Activated T-helper 17 cell treated with anti-CD3 and anti-CD28 coated beads, Interleukin-2, amount 50 U/mL, for 72 hours (primary cell): Measurements from ENCODE around the gene PCSK6. TPM values are rescaled to one million over a fixed set of nuclear protein-coding genes. Genes with fewer than 3 reads are reported as not detected.
A peak's percentile ranks its signal among the peaks of the same experiment; 100 is the strongest.
"Not testable (repeated sequence)": the region's sequence is repeated elsewhere in the genome, so short reads cannot be mapped to it uniquely, and the experiment has no call there.

Experiments used
- ATAC-seq: fragments of 150-1000 bp; cut with Tn5 transposase; replicated peaks from 2 replicates; pipeline ENCODE4 v1.10.0; 2021; ENCODE audit warnings: mild to moderate bottlenecking, moderate library complexity
- H3K27ac Mint-ChIP-seq: one replicate; pipeline ENCODE4 v1.8.0; 2022; ENCODE audit warnings: mixed read lengths
- H3K27me3 Mint-ChIP-seq: one replicate; pipeline ENCODE4 v1.8.0; 2022; ENCODE audit warnings: mixed read lengths
- H3K36me3 Mint-ChIP-seq: one replicate; pipeline ENCODE4 v1.8.0; 2022; ENCODE audit warnings: low read depth, mild to moderate bottlenecking, mixed read lengths
- H3K4me1 Mint-ChIP-seq: one replicate; pipeline ENCODE4 v1.8.0; 2022; ENCODE audit warnings: mixed read lengths
- H3K4me3 Mint-ChIP-seq: one replicate; pipeline ENCODE4 v1.8.0; 2022; ENCODE audit warnings: mild to moderate bottlenecking, mixed read lengths
- H3K9me3 Mint-ChIP-seq: one replicate; pipeline ENCODE4 v1.8.0; 2022; ENCODE audit warnings: mixed read lengths
- total RNA-seq, 2 donors: library from RNA; stranded (reverse); gene quantifications; one replicate each; pipeline ENCODE4 v1.2.3, GENCODE V29; 2022

PCSK6 gene
- total RNA-seq, 2 donors from 2014 or later = 0.56 to 1.3 TPM

DNA sequence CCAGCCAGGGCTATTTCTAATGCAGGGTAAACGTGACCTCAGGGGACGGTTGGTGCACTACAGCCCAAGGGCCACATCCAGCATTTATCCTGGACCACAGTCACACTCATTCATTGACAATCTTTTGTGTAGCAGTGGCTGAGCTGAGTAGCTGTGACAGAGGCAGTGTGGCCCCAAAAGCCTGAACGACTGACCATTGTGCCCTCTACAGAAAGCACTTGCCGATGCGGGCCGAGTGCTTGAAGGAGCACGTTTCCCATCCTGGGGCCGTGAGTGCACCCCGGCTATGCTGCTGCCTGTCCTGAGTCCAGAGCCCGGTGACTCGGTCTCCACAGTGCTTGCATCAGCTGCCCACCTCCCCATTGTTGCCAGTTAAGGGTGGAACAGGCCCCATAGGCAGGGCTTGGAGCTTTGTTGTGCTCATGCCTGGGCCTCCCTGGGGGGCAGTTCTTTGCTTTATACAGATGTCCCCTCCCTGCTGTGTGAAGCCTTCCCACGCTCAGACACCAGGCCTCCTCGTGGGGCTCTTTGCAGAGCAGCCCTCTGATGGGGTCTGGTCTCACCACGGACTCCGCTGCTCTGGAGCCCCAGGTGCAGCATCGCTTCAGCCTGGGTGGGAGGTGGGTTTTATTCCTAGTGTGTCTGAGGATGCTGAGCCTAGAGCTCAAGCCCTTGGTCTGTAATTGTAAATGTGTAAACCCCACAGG, 181.5 kb downstream of the PCSK6 start:
- Mint-ChIP-seq H3K36me3 (no peaks in the 10 kb centered on the region), H3K27me3 (no peaks in the 10 kb centered on the region), H3K27ac (no peak overlapping the region), H3K4me1 (no peaks in the 10 kb centered on the region), H3K4me3 (no peak overlapping the region), H3K9me3 (no peaks in the 10 kb centered on the region)
- ATAC-seq = no peak

DNA sequence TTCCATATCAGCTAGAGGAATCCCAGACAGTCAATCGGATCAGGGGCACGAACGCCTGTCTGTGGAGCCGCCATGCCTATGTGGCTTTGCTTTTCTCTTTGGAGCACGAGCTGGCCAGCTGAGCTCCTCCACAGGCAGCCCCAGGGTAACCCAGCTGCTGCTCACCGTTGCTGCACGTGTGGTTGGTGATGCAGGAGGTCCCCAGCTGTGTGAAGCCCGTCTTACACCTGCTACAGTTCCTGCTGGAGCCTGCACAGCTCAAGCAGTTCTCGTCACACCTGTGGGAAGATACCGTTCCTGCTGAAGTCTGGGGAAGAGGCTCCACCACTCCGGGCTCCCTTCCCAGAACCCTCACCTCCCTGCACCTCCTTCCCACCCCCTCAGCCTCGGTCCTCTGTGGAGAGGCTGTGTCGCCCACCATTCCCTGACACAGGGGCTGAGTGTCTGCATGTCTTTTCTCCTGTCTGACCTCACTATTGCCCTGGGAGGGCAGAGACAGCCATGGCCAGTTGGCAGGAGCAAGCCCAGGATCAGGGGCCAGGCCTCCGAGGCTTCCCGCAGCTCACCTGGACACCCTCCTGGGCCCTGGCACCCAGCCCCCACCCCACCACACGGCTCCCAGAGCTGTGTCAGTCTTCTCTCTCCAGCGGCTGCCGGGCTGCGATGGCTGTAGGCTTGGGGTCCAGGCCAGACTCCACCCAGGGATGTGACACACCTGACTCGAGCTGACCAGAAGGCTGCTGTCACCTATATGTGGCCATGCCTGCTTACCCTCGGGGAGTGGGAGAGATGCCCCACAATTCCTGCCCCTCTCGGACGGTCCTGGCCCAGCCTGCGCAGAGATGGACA, 182.2 kb downstream of the PCSK6 start:
- no peaks in the 10 kb centered on the region for H3K36me3 Mint-ChIP-seq
- no peaks in the 10 kb centered on the region for H3K9me3 Mint-ChIP-seq
- no peak for ATAC-seq
- H3K27me3 Mint-ChIP-seq = no peaks in the 10 kb centered on the region
- no peak overlapping the region for H3K27ac Mint-ChIP-seq
- no peak overlapping the region for H3K4me3 Mint-ChIP-seq
- no peaks in the 10 kb centered on the region for H3K4me1 Mint-ChIP-seq

DNA sequence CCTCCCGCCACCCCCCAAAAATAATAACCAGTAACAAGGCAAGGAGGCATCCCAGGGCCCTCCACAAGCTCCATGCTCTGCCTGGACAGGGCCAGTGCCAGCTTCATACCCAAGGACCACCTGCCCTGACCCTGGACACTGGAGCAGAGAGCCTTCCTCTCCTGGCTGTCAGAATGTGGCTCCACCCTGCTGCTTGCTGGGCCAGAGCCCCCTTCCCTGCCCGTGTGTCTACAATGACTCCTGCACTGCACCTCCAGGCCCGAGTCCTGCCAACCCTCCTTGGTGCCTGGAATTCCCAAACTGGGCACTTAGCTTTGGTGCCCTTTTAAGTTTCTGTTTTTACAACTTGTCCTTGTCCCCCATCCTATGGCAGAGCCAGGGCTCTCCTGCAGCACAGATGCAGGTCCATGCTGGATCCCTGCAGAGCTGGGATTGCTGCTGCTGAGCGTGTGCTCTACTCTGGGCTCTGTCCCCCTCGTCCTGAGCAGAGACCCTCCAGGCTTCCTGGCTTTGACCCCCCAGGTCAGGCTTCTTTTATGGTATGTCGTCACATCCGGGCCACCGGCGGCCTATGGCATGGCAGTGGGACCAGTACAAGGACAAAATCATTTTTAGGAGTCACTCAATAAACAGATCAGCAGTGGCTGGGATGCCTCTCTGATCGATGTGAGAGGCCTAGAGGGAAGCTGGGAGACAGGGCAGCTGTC, 183.0 kb downstream of the PCSK6 start:
- no peak overlapping the region for H3K27ac Mint-ChIP-seq
- H3K4me3 Mint-ChIP-seq = no peak overlapping the region
- no peaks in the 10 kb centered on the region for H3K4me1 Mint-ChIP-seq
- H3K36me3 Mint-ChIP-seq = no peaks in the 10 kb centered on the region
- no peak for ATAC-seq
- no peaks in the 10 kb centered on the region for H3K27me3 Mint-ChIP-seq
- no peaks in the 10 kb centered on the region for H3K9me3 Mint-ChIP-seq

DNA sequence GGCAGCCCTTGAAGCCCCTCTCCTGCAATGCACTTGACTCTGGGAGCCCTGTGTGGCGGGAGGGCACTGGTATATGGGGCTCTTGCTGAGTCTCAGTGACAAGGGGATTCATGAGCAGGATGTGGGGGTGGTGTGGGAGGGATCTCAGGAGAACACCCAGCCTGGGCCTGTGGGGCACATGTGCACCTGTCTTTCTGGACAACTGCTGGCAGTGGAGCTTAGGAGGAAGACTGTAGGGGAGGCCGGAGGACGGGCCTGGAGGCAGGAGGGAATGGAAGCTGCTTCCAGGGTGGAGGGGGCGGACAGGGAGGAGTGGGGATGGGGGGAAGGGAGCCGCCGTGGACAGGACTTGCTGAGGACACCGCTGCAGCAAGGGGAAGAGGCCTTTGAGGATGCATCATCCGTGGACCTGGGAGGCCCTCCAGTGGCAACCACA, 183.7 kb downstream of the PCSK6 start:
- Mint-ChIP-seq H3K9me3 (no peaks in the 10 kb centered on the region), H3K27ac (no peak overlapping the region), H3K4me3 (no peak overlapping the region), H3K27me3 (no peaks in the 10 kb centered on the region), H3K4me1 (no peaks in the 10 kb centered on the region), H3K36me3 (no peaks in the 10 kb centered on the region)
- no peak for ATAC-seq

DNA sequence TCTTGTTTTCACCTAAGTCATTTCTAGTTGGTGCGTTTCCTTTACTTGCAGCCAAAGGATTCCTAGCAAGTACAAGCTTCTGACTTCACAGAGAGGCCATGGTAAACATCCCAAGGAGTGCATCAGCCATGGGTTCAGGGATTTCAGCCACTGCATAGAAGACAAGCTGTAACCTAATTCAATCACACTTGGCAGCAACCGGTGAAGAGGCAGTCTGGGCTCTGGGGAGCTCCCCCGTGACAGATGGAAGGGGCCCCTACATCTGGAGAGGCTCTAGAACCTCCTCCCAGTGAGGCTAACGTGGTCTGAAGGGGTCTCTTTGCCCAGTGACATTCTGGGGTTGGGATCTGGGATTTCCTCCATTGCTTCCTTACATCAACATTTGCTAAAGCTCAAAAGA, 186.1 kb downstream of the PCSK6 start:
- Mint-ChIP-seq H3K36me3 (no peaks in the 10 kb centered on the region), H3K4me1 (no peaks in the 10 kb centered on the region), H3K9me3 (no peaks in the 10 kb centered on the region), H3K27me3 (no peaks in the 10 kb centered on the region), H3K4me3 (no peak overlapping the region), H3K27ac (peak overlapping the region; percentile 17)
- ATAC-seq = no peak

DNA sequence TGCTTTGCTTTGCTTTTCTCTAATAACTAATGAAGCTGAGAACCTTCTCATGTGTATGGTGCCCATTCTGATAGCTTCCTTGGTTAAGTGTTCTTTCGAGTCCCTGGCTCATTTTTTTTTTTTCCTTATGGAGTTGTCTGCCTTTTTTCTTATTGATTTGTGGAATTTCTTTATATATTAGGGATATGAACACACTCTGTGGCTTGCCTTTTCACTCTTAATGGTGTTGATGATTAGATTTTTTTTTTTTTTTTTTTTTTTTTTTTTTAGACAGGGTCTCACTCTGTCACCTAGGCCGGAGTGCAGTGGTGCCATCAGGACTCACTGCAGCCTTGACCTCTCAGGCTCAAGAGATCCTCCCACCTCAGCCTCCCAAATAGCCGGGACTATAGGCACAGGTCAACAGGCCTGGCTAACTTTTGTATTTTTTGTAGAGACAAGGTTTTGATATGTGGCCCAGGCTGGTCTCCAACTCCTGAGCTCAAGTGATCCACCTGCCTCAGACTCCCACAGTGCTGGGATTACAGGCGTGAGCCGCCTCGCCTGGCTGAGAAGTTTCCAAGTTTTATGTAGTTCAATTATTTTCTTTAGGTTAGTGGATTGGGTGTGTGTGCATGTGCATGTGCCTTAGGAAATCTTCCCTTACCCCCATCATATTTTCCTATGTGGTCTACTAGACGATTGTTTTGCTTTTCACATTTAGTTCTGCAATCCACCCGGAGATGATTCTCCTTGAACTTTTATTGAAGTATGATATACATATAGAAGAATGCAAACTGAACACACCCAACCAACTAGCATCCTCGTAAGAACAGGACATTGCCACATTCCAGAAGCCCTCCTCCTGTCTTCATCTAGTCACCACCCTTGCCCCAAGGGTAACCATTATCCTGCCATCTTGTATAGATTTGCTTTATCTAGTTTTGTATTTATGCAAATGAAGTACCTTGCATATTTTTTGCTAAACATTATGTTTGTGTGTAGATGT, 192.8 kb downstream of the PCSK6 start:
- Mint-ChIP-seq H3K4me1 (peaks cover 5% of the 10 kb centered on the region), H3K36me3 (peaks cover 37% of the 10 kb centered on the region), H3K27me3 (no peaks in the 10 kb centered on the region), H3K9me3 (no peaks in the 10 kb centered on the region), H3K27ac (peak overlapping the region; percentile 98), H3K4me3 (peak overlapping the region; percentile 91)
- ATAC-seq = no peak

DNA sequence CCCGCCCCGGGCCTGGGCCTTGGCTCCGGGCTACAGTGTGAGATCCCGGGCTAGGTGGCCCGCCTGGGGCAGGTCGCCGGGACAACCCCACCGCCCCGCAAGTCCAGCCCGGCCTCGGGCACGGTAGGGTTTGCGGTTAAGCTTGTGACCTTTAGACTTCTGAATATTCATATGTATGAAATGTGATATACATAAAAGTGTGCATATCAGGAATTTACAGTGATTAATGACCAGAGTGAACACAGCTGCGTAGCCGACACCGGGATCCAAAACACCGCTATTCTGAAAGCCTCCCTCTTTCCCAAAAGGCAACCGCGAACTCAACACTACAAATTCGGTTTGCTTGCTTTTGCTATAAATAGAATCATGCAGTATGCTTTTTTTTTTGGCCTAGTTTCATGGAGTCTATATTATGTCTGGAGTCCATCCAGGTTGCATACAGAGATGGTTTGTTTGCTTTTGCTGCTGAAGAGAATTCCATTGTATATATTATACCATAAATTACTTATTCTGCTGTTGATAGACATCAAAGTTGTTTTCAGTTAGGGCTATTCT, 193.8 kb downstream of the PCSK6 start:
- peaks cover 47% of the 10 kb centered on the region for H3K36me3 Mint-ChIP-seq
- ATAC-seq = no peak
- peaks cover 5% of the 10 kb centered on the region for H3K4me1 Mint-ChIP-seq
- peak overlapping the region; percentile 98 for H3K27ac Mint-ChIP-seq
- H3K27me3 Mint-ChIP-seq = no peaks in the 10 kb centered on the region
- peak overlapping the region; percentile 91 for H3K4me3 Mint-ChIP-seq
- no peaks in the 10 kb centered on the region for H3K9me3 Mint-ChIP-seq

DNA sequence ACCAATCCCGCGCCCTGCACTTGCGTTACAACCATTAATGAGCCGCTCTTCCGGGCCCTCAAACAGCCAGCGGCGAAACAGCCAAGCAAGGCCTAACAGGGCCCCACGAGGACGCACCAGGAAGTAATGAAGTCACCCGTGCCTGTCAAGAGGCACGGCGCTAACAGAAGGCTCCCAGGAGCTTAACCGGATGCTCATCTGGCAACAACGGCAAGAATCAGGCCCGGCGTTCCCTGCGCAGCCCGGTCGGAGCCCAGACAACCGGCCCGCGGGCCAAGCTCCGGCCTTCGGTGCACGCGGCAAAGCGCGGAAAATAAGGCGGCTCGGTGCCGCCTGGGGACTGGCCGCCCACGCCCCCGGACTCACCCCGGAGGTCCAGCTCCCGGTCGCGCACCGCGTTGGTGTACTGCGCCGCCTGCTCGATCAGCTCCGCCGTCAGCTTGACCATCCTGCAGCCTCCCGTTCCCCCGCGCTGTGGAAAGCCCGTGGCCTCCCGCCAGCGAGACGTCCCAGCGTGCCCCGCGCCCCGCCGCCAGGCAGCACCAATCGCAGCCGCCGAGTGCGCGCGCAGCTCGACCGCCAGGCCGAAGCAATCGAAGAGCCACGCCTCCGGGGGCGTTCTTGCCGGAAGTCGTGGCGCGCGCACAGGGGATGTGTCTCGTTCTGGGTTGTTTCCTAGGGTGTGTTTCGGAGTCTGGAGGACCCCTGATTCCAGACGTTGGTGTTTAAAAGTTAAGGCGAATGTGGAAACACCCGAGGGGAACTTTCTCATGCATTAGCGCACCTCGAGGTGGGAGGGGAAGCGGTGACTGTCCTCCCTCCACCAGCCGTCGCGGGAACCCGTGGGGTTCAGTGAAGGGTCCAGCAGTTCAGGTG, 194.5 kb downstream of the PCSK6 start, which contains the start of gene SNRPA1:
SNRPA1 (minus strand) TSS at position 518 of the 876 bp plus-strand sequence; CDS start at position 448, 70 bp downstream.
- Mint-ChIP-seq H3K27ac (peak within 1 kb of the TSS; percentile 98), H3K9me3 (no peaks in the 10 kb centered on the region), H3K27me3 (no peaks in the 10 kb centered on the region), H3K4me1 (peaks cover 10% of the 10 kb centered on the region), H3K4me3 (peak within 1 kb of the TSS; percentile 91), H3K36me3 (peaks cover 54% of the 10 kb centered on the region)
- ATAC-seq = peak; percentile 87

DNA sequence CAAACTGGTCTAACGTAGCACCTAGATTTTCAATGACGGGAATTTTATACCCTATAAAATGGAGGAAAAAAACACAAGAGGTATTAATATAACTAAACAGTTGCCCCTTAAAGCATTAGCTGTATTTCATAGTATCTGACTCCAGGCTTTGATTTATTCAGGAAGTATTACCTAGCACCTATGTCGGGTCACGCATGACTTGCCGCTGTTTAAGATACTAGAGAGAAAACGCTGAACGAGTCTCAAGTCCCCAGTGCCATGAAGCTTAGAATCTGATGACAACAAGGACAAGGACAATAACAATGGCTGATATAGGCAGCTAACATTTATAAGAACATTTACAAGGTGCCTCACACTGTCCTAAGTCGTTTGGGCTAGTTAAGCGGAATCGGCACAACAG, 196.4 kb downstream of the PCSK6 start:
- ATAC-seq = no peak
- peaks cover 20% of the 10 kb centered on the region for H3K4me1 Mint-ChIP-seq
- peak overlapping the region; percentile 98 for H3K27ac Mint-ChIP-seq
- H3K9me3 Mint-ChIP-seq = no peaks in the 10 kb centered on the region
- peaks cover 73% of the 10 kb centered on the region for H3K36me3 Mint-ChIP-seq
- peak overlapping the region; percentile 91 for H3K4me3 Mint-ChIP-seq
- H3K27me3 Mint-ChIP-seq = no peaks in the 10 kb centered on the region

DNA sequence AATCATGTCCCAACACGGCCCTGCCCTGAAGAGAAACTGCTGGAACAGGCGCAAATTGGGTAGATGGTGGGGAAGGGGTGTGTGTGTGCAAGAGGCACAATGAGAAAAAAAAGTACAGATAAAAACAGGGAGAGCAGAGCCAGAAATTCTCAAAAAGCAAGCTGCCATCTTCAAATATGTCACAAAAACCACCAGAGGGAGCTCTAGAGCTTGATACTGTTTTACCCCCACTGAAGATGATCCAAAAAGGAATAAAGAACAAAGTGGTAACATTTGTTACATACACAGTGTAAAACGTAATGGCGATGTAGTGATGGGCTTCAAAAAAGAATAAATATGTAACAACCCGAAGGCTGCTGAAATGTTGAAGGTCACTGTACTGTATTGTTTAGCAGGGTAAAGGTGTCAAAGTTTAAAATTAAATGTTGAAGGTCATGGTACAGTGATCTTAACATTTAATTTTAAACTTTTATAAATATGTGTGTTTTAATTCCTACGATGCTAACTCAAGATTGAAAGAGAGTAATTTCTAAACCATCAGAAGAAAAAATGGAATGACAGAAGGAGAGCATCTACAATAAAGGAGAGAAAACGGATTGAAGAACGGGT, 200.5 kb downstream of the PCSK6 start:
- peak; percentile 55 for ATAC-seq
- H3K27ac Mint-ChIP-seq = peak overlapping the region; percentile 26
- H3K9me3 Mint-ChIP-seq = no peaks in the 10 kb centered on the region
- peaks cover 21% of the 10 kb centered on the region for H3K4me1 Mint-ChIP-seq
- H3K4me3 Mint-ChIP-seq = peak overlapping the region; percentile 9
- no peaks in the 10 kb centered on the region for H3K27me3 Mint-ChIP-seq
- H3K36me3 Mint-ChIP-seq = peaks cover 100% of the 10 kb centered on the region

DNA sequence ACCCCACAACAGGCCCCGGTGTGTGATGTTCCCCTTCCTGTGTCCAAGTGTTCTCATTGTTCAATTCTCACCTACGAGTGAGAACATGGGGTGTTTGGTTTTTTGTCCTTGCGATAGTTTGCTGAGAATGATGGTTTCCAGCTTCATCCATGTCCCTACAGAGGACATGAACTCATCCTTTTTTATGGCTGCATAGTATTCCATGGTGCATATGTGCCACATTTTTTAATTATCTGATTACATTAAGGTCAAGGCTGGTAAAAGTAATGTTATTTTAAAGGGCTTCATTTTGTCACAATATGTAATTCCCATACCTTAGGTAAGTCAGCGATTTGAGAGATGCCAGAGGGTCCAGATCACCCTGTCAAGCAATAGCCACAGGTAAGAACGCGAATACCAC, 202.2 kb downstream of the PCSK6 start:
- H3K4me3 Mint-ChIP-seq, ATAC-seq, H3K9me3 Mint-ChIP-seq, H3K27me3 Mint-ChIP-seq, H3K27ac Mint-ChIP-seq: not testable (repeated sequence)
- peaks cover 23% of the 10 kb centered on the region for H3K4me1 Mint-ChIP-seq
- peaks cover 100% of the 10 kb centered on the region for H3K36me3 Mint-ChIP-seq

DNA sequence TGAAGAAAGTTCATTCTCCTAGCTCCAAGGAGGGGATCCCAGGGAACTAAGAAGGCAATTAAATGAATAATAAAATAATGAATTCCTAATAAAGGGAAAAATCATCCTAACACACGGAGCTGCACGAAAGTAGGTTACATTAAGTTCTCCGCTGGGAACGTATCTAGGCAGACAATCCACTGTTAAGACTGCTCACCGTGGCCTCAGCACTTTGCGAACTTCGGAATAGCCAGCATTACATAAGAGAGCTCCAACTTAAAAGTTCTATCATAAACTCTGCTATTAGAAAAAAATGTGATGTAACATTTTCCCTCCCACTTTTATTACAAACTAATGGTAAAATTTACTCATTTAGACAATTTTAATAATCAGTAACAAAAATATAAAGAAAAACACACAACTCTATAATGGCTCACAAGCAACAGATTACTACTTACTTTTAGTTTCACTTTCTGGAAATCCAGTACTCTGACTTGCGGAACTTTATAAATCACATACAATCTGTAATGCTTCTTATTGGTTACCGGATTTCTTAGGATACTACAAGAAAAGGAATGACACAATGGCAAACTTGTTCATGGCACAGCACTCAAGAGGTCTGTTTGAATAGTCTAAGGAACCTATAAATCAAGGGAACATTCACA, 202.9 kb downstream of the PCSK6 start:
- Mint-ChIP-seq H3K27ac (no peak overlapping the region), H3K4me1 (peaks cover 22% of the 10 kb centered on the region), H3K9me3 (no peaks in the 10 kb centered on the region), H3K4me3 (no peak overlapping the region), H3K27me3 (no peaks in the 10 kb centered on the region), H3K36me3 (peaks cover 100% of the 10 kb centered on the region)
- ATAC-seq = no peak
